Osteoblast (primary cell): ENCODE data around the gene ALOXE3. TPM values are rescaled to one million over a fixed set of nuclear protein-coding genes. Genes with fewer than 3 reads are reported as not detected.

ENCODE experiments used
- DNase-seq: peaks from one replicate; pipeline ENCODE4 v3.0.0; 2011; ENCODE audit warnings: low spot score, mixed read lengths; ENCODE audit not compliant: insufficient read length; ENCODE audit errors: missing footprints
- H2AFZ ChIP-seq: 2 replicates; pipeline ENCODE4 v1.6.0; 2011; ENCODE audit warnings: mild to moderate bottlenecking, low read length
- H3K27ac ChIP-seq: 2 replicates; pipeline ENCODE4 v1.5.1; 2011; ENCODE audit warnings: mild to moderate bottlenecking, low read depth, low read length, moderate library complexity
- H3K27me3 ChIP-seq: 2 replicates; pipeline ENCODE4 v1.6.0; 2012; ENCODE audit warnings: mild to moderate bottlenecking, control low read depth, inconsistent platforms, low read length, moderate library complexity; ENCODE audit not compliant: insufficient read depth
- H3K36me3 ChIP-seq: 2 replicates; pipeline ENCODE4 v1.5.1; 2011; ENCODE audit warnings: mild to moderate bottlenecking, low read length, control low read depth, moderate library complexity; ENCODE audit not compliant: insufficient read depth
- H3K4me1 ChIP-seq: 2 replicates; pipeline ENCODE4 v1.5.1; 2011; ENCODE audit warnings: mild to moderate bottlenecking, low read length, control low read depth, moderate library complexity; ENCODE audit not compliant: insufficient read depth
- H3K4me2 ChIP-seq: 2 replicates; pipeline ENCODE4 v1.6.0; 2011; ENCODE audit warnings: mild to moderate bottlenecking, low read length; ENCODE audit not compliant: insufficient read depth
- H3K4me3 ChIP-seq: fragments of 200-600 bp; sonication (generic); 3 replicates; pipeline ENCODE4 v1.5.1; 2012; ENCODE audit warnings: mild to moderate bottlenecking, low read length, inconsistent platforms; ENCODE audit not compliant: insufficient read depth
- H3K79me2 ChIP-seq: 2 replicates; pipeline ENCODE4 v1.6.0; 2012; ENCODE audit warnings: mild to moderate bottlenecking, low read length, control low read depth, inconsistent platforms; ENCODE audit not compliant: insufficient read depth
- H3K9me3 ChIP-seq: 2 replicates; pipeline ENCODE4 v1.5.1; 2011; ENCODE audit warnings: low read depth, low read length, control low read depth
- H4K20me1 ChIP-seq: 2 replicates; pipeline ENCODE4 v1.6.0; 2012; ENCODE audit warnings: mild to moderate bottlenecking, low read length, control low read depth; ENCODE audit not compliant: insufficient read depth
- total RNA-seq: library from RNA; depleted of rRNA; stranded (reverse); fragments of >200 nt; gene quantifications from 2 replicates; pipeline ENCODE4 v1.2.3, GENCODE V29; 2012
- TF ChIP-seq, protein P1 (sequence below): IDR thresholded peaks from 2 replicates; pipeline ENCODE4 v1.5.1; 2011; ENCODE audit warnings: mild to moderate bottlenecking, low read depth, low read length, moderate library complexity; ENCODE audit errors: extremely low read depth

Gene ALOXE3
- total RNA-seq, 1 donor = not detected

DNA sequence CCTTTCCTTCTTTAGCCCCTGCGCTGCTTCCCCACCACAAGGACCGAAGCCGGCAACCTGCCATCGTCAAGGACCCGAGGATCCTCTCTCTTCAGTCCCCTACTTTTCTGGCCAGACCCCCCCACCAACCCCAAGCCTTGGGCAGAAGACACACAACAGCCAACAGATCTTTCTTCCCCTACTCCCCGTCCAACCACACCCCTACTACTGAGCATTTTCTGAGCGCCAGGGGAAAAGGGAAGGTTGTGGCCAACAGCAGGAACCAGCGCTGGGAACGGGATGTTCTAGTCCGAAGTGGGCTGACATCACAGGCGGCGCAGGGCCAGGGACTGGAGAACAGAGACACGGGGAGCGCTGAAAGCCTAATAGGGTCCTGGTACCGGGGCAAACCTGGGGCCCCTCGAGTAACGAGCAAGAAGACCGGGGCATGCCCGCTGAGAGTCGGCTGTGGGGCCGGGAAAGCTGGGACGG is 33.4 kb upstream of the ALOXE3 start:
- peaks cover 48% of the 10 kb centered on the region for H3K4me1 ChIP-seq
- no peaks in the 10 kb centered on the region for H3K9me3 ChIP-seq
- no peaks in the 10 kb centered on the region for H3K27me3 ChIP-seq
- peaks cover 32% of the 10 kb centered on the region for H4K20me1 ChIP-seq
- TF ChIP-seq, protein P1, sequence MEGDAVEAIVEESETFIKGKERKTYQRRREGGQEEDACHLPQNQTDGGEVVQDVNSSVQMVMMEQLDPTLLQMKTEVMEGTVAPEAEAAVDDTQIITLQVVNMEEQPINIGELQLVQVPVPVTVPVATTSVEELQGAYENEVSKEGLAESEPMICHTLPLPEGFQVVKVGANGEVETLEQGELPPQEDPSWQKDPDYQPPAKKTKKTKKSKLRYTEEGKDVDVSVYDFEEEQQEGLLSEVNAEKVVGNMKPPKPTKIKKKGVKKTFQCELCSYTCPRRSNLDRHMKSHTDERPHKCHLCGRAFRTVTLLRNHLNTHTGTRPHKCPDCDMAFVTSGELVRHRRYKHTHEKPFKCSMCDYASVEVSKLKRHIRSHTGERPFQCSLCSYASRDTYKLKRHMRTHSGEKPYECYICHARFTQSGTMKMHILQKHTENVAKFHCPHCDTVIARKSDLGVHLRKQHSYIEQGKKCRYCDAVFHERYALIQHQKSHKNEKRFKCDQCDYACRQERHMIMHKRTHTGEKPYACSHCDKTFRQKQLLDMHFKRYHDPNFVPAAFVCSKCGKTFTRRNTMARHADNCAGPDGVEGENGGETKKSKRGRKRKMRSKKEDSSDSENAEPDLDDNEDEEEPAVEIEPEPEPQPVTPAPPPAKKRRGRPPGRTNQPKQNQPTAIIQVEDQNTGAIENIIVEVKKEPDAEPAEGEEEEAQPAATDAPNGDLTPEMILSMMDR = no peak
- H3K79me2 ChIP-seq = peaks cover 34% of the 10 kb centered on the region
- H3K4me2 ChIP-seq = peak overlapping the region; percentile 92
- H2AFZ ChIP-seq = no peak overlapping the region
- peak; percentile 93 for DNase-seq
- H3K27ac ChIP-seq = peak overlapping the region; percentile 100
- H3K36me3 ChIP-seq = peaks cover 39% of the 10 kb centered on the region
- H3K4me3 ChIP-seq = peak overlapping the region; percentile 79

DNA sequence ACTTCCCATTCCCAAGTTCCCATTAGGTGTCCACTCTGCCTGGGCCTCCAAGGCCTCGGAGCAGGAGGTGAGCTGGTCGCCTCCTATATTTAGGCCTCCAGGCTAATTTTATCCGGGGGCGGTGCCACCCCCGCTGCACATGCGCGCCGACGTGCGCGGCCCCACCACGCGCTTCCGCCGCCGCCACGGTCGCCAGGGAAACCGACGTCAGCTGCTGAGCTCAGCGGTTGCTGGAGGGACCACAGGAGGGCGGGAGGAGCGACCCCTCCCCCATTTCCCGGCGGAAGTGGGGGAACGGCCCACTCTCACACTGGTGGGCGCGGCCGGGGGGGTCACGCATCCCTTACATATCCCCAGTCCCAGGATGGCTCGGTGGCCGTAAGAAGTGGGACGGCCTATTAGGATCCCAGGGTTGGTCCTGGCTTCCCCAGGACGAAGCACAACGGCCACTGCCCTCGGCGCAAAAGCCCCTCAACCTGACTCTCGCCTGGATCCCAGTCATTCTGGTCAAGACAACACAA is 32.9 kb upstream of the ALOXE3 start:
- peak overlapping the region; percentile 100 for H3K27ac ChIP-seq
- TF ChIP-seq, protein P1 = no peak
- peaks cover 48% of the 10 kb centered on the region for H3K4me1 ChIP-seq
- H2AFZ ChIP-seq = no peak overlapping the region
- peaks cover 44% of the 10 kb centered on the region for H3K36me3 ChIP-seq
- no peaks in the 10 kb centered on the region for H3K27me3 ChIP-seq
- DNase-seq = peak; percentile 97
- H4K20me1 ChIP-seq = peaks cover 36% of the 10 kb centered on the region
- peak overlapping the region; percentile 92 for H3K4me2 ChIP-seq
- H3K4me3 ChIP-seq = peak overlapping the region; percentile 79
- H3K9me3 ChIP-seq = no peaks in the 10 kb centered on the region
- peaks cover 34% of the 10 kb centered on the region for H3K79me2 ChIP-seq

DNA sequence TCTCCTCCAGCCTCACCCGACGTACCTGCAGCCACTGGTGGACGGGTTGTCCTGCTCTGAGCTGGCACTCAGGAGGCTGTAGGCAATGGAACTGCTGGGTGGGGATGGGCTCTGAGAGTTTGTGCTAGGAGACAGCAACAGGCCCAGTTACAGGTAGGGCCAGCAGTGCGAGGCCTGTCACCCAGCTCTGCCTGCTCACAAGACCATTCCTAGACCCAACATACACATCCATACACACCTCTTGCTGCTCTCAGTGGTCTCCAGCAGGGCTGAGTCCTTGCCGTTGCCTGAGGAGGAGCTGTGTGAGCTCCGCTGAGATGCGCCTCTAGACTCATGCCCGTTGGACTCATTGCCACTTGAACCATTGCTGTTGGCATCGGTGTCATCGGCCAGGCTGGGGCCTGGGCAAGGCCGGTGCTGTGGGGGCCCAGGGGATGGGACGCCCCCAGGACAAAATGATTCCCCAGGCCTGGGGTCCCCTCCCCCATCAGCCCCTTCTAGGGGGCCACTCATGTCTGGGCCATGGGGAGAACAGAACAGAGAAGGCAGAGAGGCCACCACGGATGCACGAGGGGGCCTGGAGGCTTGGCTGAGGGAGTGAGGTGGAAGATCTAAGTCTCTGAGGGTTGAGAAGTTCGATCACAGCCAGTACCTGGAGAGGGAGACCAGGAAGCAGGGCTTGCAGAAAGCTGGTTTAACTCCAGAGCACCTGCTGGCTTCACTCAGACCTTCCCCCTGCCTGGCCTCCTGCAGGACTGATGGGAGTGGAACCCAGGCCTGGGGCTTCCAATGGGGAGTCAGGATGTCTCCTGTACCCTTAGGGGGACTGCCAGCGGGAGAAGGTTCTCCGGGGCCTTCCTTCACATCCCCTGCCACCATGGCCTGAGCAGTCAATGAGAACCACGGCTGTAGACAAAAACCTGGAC is 32.1 kb upstream of the ALOXE3 start:
- TF ChIP-seq, protein P1 = no peak
- Histone ChIP-seq H3K36me3 (peaks cover 51% of the 10 kb centered on the region), H3K27me3 (no peaks in the 10 kb centered on the region), H3K27ac (peak overlapping the region; percentile 100), H3K9me3 (no peaks in the 10 kb centered on the region), H3K4me1 (peaks cover 44% of the 10 kb centered on the region), H3K79me2 (peaks cover 29% of the 10 kb centered on the region), H2AFZ (no peak overlapping the region), H3K4me3 (peak overlapping the region; percentile 79), H4K20me1 (peaks cover 37% of the 10 kb centered on the region), H3K4me2 (peak overlapping the region; percentile 92)
- no peak for DNase-seq
